Keratinocyte (primary cell): ENCODE data around the gene SH2D2A. TPM values are rescaled to one million over a fixed set of nuclear protein-coding genes. Genes with fewer than 3 reads are reported as not detected.

Source experiments
- DNase-seq: peaks from one replicate; pipeline ENCODE4 v3.0.0-alpha.2; 2011; ENCODE audit warnings: low read depth, missing footprints, low spot score
- FAIRE-seq: peaks from 2 replicates; lab custom pipeline; 2011; peaks lifted over from hg19 to GRCh38; lab: Jason Lieb, UNC
- H2AFZ ChIP-seq: 2 replicates; pipeline ENCODE4 v1.6.0; 2012; ENCODE audit warnings: low read length, control low read depth, inconsistent platforms; ENCODE audit not compliant: control insufficient read depth
- H3K27ac ChIP-seq: 2 replicates; pipeline ENCODE4 v1.5.1; 2011; ENCODE audit warnings: low read length; ENCODE audit not compliant: control insufficient read depth, insufficient read depth
- H3K27me3 ChIP-seq: 3 replicates; pipeline ENCODE4 v1.6.0; 2011; ENCODE audit warnings: low read length; ENCODE audit not compliant: control insufficient read depth, insufficient read depth; ENCODE audit errors: extremely low read depth
- H3K36me3 ChIP-seq, 2 experiments: 2 replicates in 1 of 2; 3 replicates in 1 of 2; pipeline ENCODE4 v1.5.1; 2011; ENCODE audit warnings: low read length in 2 of 2, mild to moderate bottlenecking in 1 of 2; ENCODE audit not compliant: control insufficient read depth in 2 of 2, insufficient read depth in 2 of 2; ENCODE audit errors: extremely low read depth in 1 of 2
- H3K4me1 ChIP-seq: 3 replicates; pipeline ENCODE4 v1.5.1; 2011; ENCODE audit warnings: low read length; ENCODE audit not compliant: control insufficient read depth, insufficient read depth; ENCODE audit errors: extremely low read depth
- H3K4me2 ChIP-seq: 3 replicates; pipeline ENCODE4 v1.6.0; 2011; ENCODE audit warnings: low read depth, low read length; ENCODE audit not compliant: control insufficient read depth, insufficient read depth; ENCODE audit errors: extremely low read depth
- H3K4me3 ChIP-seq, 3 experiments: fragments of 200-600 bp in 1 of 3; sonication (generic) in 1 of 3; 2 replicates in 2 of 3; 3 replicates in 1 of 3; pipeline ENCODE4 v1.5.1; 2011 to 2016; ENCODE audit warnings: low read length in 3 of 3, mild to moderate bottlenecking in 3 of 3, control low read depth in 2 of 3, inconsistent platforms in 1 of 3, low read depth in 1 of 3, mixed read lengths in 1 of 3, mixed run types in 1 of 3, moderate library complexity in 1 of 3; ENCODE audit not compliant: control insufficient read depth in 2 of 3, insufficient read depth in 2 of 3; ENCODE audit errors: extremely low read depth in 1 of 3
- H3K79me2 ChIP-seq: 2 replicates; pipeline ENCODE4 v1.6.0; 2012; ENCODE audit warnings: low read length; ENCODE audit not compliant: control insufficient read depth, insufficient read depth
- H3K9ac ChIP-seq: 3 replicates; pipeline ENCODE4 v1.6.0; 2011; ENCODE audit warnings: low read length; ENCODE audit not compliant: control insufficient read depth, insufficient read depth; ENCODE audit errors: extremely low read depth
- H3K9me1 ChIP-seq: 3 replicates; pipeline ENCODE4 v1.6.0; 2011; ENCODE audit warnings: low read length; ENCODE audit not compliant: control insufficient read depth, insufficient read depth; ENCODE audit errors: extremely low read depth
- H3K9me3 ChIP-seq: 2 replicates; pipeline ENCODE4 v1.5.1; 2012; ENCODE audit warnings: low read depth, low read length; ENCODE audit not compliant: control insufficient read depth
- H4K20me1 ChIP-seq: 3 replicates; pipeline ENCODE4 v1.6.0; 2011; ENCODE audit warnings: low read length; ENCODE audit not compliant: control insufficient read depth, insufficient read depth; ENCODE audit errors: extremely low read depth
- CTCF ChIP-seq, 3 experiments: IDR thresholded peaks in 1 of 3; conservative IDR thresholded peaks in 1 of 3; optimal IDR thresholded peaks in 1 of 3; 2 replicates in 2 of 3; 3 replicates in 1 of 3; pipeline versions ENCODE3 to v1.5.1; 2011; ENCODE audit warnings: low read length in 3 of 3, mild to moderate bottlenecking in 3 of 3, moderate library complexity in 2 of 3, control low read depth in 1 of 3, inconsistent platforms in 1 of 3; ENCODE audit not compliant: insufficient read depth in 2 of 3; ENCODE audit errors: extremely low read depth in 1 of 3
- EZH2 ChIP-seq: IDR thresholded peaks from one replicate; pipeline ENCODE4 v1.6.1; 2012; ENCODE audit warnings: inconsistent platforms, mild to moderate bottlenecking, low read length, moderate library complexity
- dilution Hi-C: fragments of 300-500 bp; cut with MboI; formaldehyde crosslinking; loops from one replicate; pipeline ENCODE4 v1.7.0; 2020; ENCODE audit warnings: low sequenced_read_pairs; ENCODE audit not compliant: extremely low pct_ligation_motif_present
- polyA plus RNA-seq, 5 experiments: library from polyadenylated mRNA; depleted of rRNA in 3 of 5; stranded (reverse) in 3 of 5; stranded (forward) in 1 of 5; unstranded in 1 of 5; fragments of >200 nt; gene quantifications; 1 replicate in 1 of 5; 2 replicates in 3 of 5; 3 replicates in 1 of 5; pipeline versions ENCODE4 v1.2.1 to v1.2.3, GENCODE V29; 2011 to 2012; ENCODE audit warnings: missing spikeins in 2 of 5, low read depth in 1 of 5, low replicate concordance in 1 of 5

SH2D2A gene
- polyA plus RNA-seq, 1 donor (not counting 4 experiments of a cell fraction or from before 2014, with no cell fraction given): 2.5 TPM

GRCh38 chr1:156756355-156756754 lies 60.3 kb downstream of the SH2D2A start:
- H3K27ac ChIP-seq: no peak overlapping the region

More at GRCh38 chr1:156756355-156756754, 60.3 kb downstream of the SH2D2A start:
- TF ChIP-seq CTCF (optimal IDR thresholded peaks at IDR 0.05 in 1 of 3, IDR thresholded peaks at IDR 0.05 in 1 of 3, conservative IDR thresholded peaks at IDR 0.05 in 1 of 3; ENCODE audit: extremely low read depth in 1 of 3, insufficient read depth in 2 of 3, low read length in 3 of 3) (no peak), EZH2 (no peak)
- DNase-seq: no peak
- Histone ChIP-seq H3K4me1 (peaks cover 8% of the 10 kb centered on the region), H3K9me3 (no peaks in the 10 kb centered on the region), H3K4me2 (no peak overlapping the region), H3K27me3 (no peaks in the 10 kb centered on the region), H3K79me2 (peaks cover 12% of the 10 kb centered on the region), H3K36me3 (no peaks in the 10 kb centered on the region), H2AFZ (no peak overlapping the region), H3K4me3 (no peak overlapping the region), H3K9me1 (no peaks in the 10 kb centered on the region), H3K9ac (no peak overlapping the region), H4K20me1 (no peaks in the 10 kb centered on the region)
- dilution Hi-C loops: no loop called here
- FAIRE-seq: no peak

Other genes starting within 250 kb of the SH2D2A start
- 1.5 to 5.7 TPM (median 5.3 TPM) in 3 replicates for gene IQGAP3, start 244.3 kb downstream of the SH2D2A start, polyA plus RNA-seq
- gene TTC24, start 237.1 kb downstream of the SH2D2A start, polyA plus RNA-seq: not detected in 3 replicates
- 74.7 to 93.4 TPM (median 81.3 TPM) in 3 replicates for gene NAXE, start 225.1 kb downstream of the SH2D2A start, polyA plus RNA-seq
- 31.8 to 48.9 TPM (median 43.5 TPM) in 3 replicates for gene GPATCH4, start 215.4 kb downstream of the SH2D2A start, polyA plus RNA-seq
- not detected in 3 replicates for gene HAPLN2, start 197.4 kb downstream of the SH2D2A start, polyA plus RNA-seq
- gene BCAN, start 174.7 kb downstream of the SH2D2A start, polyA plus RNA-seq: not detected in 3 replicates
- gene NES, start 139.4 kb downstream of the SH2D2A start, polyA plus RNA-seq: 0.01 TPM in 2 of 3 replicates, not detected in the other
- gene CRABP2, start 111.3 kb downstream of the SH2D2A start, polyA plus RNA-seq: 6.5 to 12.7 TPM (median 8.4 TPM) in 3 replicates
- 6.0 to 10.7 TPM (median 6.3 TPM) in 3 replicates for gene METTL25B, start 88.4 kb downstream of the SH2D2A start, polyA plus RNA-seq
- gene ISG20L2, start 88.1 kb downstream of the SH2D2A start, polyA plus RNA-seq: 48.1 to 56.6 TPM (median 48.6 TPM) in 3 replicates
- gene MRPL24, start 75.8 kb downstream of the SH2D2A start, polyA plus RNA-seq: 111 to 157 TPM (median 122 TPM) in 3 replicates
- 172 to 240 TPM (median 196 TPM) in 3 replicates for gene HDGF, start 65.2 kb downstream of the SH2D2A start, polyA plus RNA-seq
- gene PRCC, start 49.3 kb downstream of the SH2D2A start, polyA plus RNA-seq: 29.9 to 70.7 TPM (median 40.4 TPM) in 3 replicates
- not detected in 3 replicates for gene INSRR, start 42.3 kb upstream of the SH2D2A start, polyA plus RNA-seq
- 0.03 to 0.06 TPM (median 0.05 TPM) in 3 replicates for gene NTRK1, start 44.0 kb upstream of the SH2D2A start, polyA plus RNA-seq
- 4.0 to 4.8 TPM (median 4.2 TPM) in 3 replicates for gene PEAR1, start 76.9 kb upstream of the SH2D2A start, polyA plus RNA-seq
- gene LRRC71, start 103.8 kb upstream of the SH2D2A start, polyA plus RNA-seq: not detected in 3 replicates
- 7.8 to 13.0 TPM (median 8.0 TPM) in 3 replicates for gene ARHGEF11, start 228.9 kb upstream of the SH2D2A start, polyA plus RNA-seq